ENCODE results near the gene HECA. TPM values are rescaled to one million over a fixed set of nuclear protein-coding genes. Genes with fewer than 3 reads are reported as not detected.

The HECA gene
- total RNA-seq, 1 donor, result 53.9 TPM

DNA sequence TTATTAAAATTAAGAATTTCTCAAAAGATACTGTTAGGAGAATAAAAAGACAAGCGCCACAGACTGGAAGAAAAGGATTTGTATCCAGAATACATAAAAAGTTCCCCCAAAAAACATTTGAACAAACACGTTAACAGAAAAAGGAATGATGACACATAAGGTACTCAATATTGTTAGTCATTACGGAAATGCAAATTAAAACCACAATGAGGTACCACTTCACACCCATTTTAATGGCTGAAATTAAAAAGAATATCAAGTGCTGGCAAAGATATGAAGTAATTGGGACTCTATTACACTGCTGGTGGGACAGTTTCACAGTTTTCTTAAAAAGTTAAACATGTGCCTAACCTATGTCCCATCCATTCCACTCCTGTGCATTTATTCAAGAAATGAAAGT lies 51.4 kb downstream of the HECA start:
- no peaks in the 10 kb centered on the region for H4K20me1 ChIP-seq (ENCODE audit: insufficient read depth, low read length)
- H3K9me3 ChIP-seq (ENCODE audit: low read depth, low read length), result no peaks in the 10 kb centered on the region
- H3K27ac ChIP-seq (ENCODE audit: low read depth, low read length), result no peak overlapping the region
- no peak overlapping the region for H3K4me3 ChIP-seq (ENCODE audit: insufficient read depth, low read length)
- H3K4me2 ChIP-seq (ENCODE audit: insufficient read depth, low read length), result no peak overlapping the region
- no peaks in the 10 kb centered on the region for H3K79me2 ChIP-seq (ENCODE audit: insufficient read depth, low read length)
- no peaks in the 10 kb centered on the region for H3K4me1 ChIP-seq (ENCODE audit: insufficient read depth, low read length)
- no peak overlapping the region for H2AFZ ChIP-seq (ENCODE audit: low read length)
- DNase-seq (ENCODE audit: insufficient read length, low spot score, missing footprints), result no peak
- H3K27me3 ChIP-seq (ENCODE audit: insufficient read depth, low read length), result no peaks in the 10 kb centered on the region
- TF ChIP-seq, protein P1, sequence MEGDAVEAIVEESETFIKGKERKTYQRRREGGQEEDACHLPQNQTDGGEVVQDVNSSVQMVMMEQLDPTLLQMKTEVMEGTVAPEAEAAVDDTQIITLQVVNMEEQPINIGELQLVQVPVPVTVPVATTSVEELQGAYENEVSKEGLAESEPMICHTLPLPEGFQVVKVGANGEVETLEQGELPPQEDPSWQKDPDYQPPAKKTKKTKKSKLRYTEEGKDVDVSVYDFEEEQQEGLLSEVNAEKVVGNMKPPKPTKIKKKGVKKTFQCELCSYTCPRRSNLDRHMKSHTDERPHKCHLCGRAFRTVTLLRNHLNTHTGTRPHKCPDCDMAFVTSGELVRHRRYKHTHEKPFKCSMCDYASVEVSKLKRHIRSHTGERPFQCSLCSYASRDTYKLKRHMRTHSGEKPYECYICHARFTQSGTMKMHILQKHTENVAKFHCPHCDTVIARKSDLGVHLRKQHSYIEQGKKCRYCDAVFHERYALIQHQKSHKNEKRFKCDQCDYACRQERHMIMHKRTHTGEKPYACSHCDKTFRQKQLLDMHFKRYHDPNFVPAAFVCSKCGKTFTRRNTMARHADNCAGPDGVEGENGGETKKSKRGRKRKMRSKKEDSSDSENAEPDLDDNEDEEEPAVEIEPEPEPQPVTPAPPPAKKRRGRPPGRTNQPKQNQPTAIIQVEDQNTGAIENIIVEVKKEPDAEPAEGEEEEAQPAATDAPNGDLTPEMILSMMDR (IDR thresholded peaks at IDR 0.05; ENCODE audit: extremely low read depth, low read depth, low read length), result no peak
- no peaks in the 10 kb centered on the region for H3K36me3 ChIP-seq (ENCODE audit: insufficient read depth, low read length)

DNA sequence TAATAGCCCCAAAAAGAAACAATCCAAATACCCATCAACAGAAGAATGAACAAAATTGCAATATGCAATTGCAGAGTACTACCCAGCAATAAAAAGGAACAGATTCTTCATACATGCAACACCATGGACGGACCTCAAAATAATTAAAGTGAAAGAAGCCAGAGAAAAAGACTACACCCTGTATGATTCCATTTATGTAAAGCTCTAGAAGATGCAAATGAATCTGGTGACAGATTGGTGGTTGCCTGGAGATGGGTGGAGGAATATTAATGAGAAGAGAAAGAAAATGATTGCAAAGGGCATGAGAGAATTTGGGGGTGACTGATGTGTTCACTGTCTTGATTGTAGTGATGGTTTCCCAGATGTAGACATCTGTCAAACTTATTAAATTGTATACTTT lies 51.8 kb downstream of the HECA start:
- DNase-seq (ENCODE audit: insufficient read length, low spot score, missing footprints), result no peak
- no peaks in the 10 kb centered on the region for H3K79me2 ChIP-seq (ENCODE audit: insufficient read depth, low read length)
- H3K4me3 ChIP-seq (ENCODE audit: insufficient read depth, low read length), result no peak overlapping the region
- H2AFZ ChIP-seq (ENCODE audit: low read length), result no peak overlapping the region
- H3K36me3 ChIP-seq (ENCODE audit: insufficient read depth, low read length), result no peaks in the 10 kb centered on the region
- H3K4me2 ChIP-seq (ENCODE audit: insufficient read depth, low read length), result no peak overlapping the region
- no peaks in the 10 kb centered on the region for H3K27me3 ChIP-seq (ENCODE audit: insufficient read depth, low read length)
- H4K20me1 ChIP-seq (ENCODE audit: insufficient read depth, low read length), result no peaks in the 10 kb centered on the region
- H3K27ac ChIP-seq (ENCODE audit: low read depth, low read length), result no peak overlapping the region
- H3K4me1 ChIP-seq (ENCODE audit: insufficient read depth, low read length), result no peaks in the 10 kb centered on the region
- no peaks in the 10 kb centered on the region for H3K9me3 ChIP-seq (ENCODE audit: low read depth, low read length)
- TF ChIP-seq, protein P1 (IDR thresholded peaks at IDR 0.05; ENCODE audit: extremely low read depth, low read depth, low read length), result no peak

DNA sequence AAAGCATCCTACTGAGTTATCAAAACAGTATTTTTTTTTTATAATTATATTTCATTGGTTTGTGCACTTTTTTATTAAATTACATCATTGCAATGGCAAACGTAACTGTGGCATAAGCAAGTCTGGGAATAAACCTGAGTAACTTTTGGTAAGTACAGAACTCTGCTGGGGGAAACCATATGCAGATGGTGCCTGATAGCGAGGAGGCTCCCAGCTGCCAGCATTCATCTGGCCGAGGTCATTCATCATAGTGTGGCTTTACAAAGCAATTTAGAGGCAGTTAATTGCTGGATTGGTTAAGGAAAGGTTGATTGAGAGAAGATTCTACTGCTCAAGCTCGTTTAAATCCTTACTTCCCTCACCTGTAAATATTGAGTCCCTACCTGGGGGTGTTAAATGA lies 52.6 kb downstream of the HECA start:
- no peak overlapping the region for H3K4me2 ChIP-seq (ENCODE audit: insufficient read depth, low read length)
- no peaks in the 10 kb centered on the region for H3K9me3 ChIP-seq (ENCODE audit: low read depth, low read length)
- no peaks in the 10 kb centered on the region for H3K4me1 ChIP-seq (ENCODE audit: insufficient read depth, low read length)
- H3K4me3 ChIP-seq (ENCODE audit: insufficient read depth, low read length), result no peak overlapping the region
- H3K27ac ChIP-seq (ENCODE audit: low read depth, low read length), result no peak overlapping the region
- TF ChIP-seq, protein P1 (IDR thresholded peaks at IDR 0.05; ENCODE audit: extremely low read depth, low read depth, low read length), result no peak
- no peak for DNase-seq (ENCODE audit: insufficient read length, low spot score, missing footprints)
- no peaks in the 10 kb centered on the region for H3K79me2 ChIP-seq (ENCODE audit: insufficient read depth, low read length)
- no peaks in the 10 kb centered on the region for H3K36me3 ChIP-seq (ENCODE audit: insufficient read depth, low read length)
- no peak overlapping the region for H2AFZ ChIP-seq (ENCODE audit: low read length)
- H4K20me1 ChIP-seq (ENCODE audit: insufficient read depth, low read length), result no peaks in the 10 kb centered on the region
- H3K27me3 ChIP-seq (ENCODE audit: insufficient read depth, low read length), result no peaks in the 10 kb centered on the region

DNA sequence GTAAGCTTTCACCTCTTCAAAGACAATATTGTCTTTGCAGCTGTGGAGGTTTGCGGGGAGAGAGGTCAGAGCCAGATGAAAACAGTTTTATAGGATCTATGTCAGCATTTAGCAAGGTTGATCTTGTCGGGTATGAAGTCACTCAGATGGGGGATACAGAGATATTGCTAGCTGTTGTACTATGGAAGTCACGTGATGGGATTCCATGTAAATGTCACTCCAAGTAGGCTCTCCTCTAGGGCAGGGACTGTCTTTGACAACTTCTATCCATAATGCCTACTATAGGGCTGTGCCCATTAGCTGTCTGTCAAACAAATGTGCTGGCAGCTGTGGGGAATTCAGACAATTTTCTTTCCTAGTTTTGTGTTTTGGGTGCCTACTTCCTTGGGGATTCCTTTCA lies 54.8 kb downstream of the HECA start:
- Histone ChIP-seq H3K36me3 (ENCODE audit: insufficient read depth, low read length) (no peaks in the 10 kb centered on the region), H3K27ac (ENCODE audit: low read depth, low read length) (no peak overlapping the region), H3K9me3 (ENCODE audit: low read depth, low read length) (no peaks in the 10 kb centered on the region), H3K4me2 (ENCODE audit: insufficient read depth, low read length) (no peak overlapping the region), H2AFZ (ENCODE audit: low read length) (no peak overlapping the region), H3K4me1 (ENCODE audit: insufficient read depth, low read length) (no peaks in the 10 kb centered on the region), H4K20me1 (ENCODE audit: insufficient read depth, low read length) (no peaks in the 10 kb centered on the region), H3K27me3 (ENCODE audit: insufficient read depth, low read length) (no peaks in the 10 kb centered on the region), H3K4me3 (ENCODE audit: insufficient read depth, low read length) (no peak overlapping the region), H3K79me2 (ENCODE audit: insufficient read depth, low read length) (no peaks in the 10 kb centered on the region)
- TF ChIP-seq, protein P1 (IDR thresholded peaks at IDR 0.05; ENCODE audit: extremely low read depth, low read depth, low read length), result no peak
- DNase-seq (ENCODE audit: insufficient read length, low spot score, missing footprints), result peak; percentile 58

Data from osteoblast (primary cell).